NCI-H69 (cell line): ENCODE results near the gene CEACAM19.
"Not testable (repeated sequence)": the region's sequence is repeated elsewhere in the genome, so short reads cannot be mapped to it uniquely, and the experiment has no call there.

Experiments
- DNase-seq: peaks from one replicate; lab custom pipeline; 2025; lab: John Stamatoyannopoulos, UW

Gene CEACAM19

GRCh38 chr19:44673510-44673909, 2.2 kb downstream of the CEACAM19 start:
- no peak for DNase-seq

GRCh38 chr19:44675521-44675920, 4.2 kb downstream of the CEACAM19 start:
- no peak for DNase-seq

- peak; percentile 34 for DNase-seq
Measured at GRCh38 chr19:44677019-44677811, 5.9 kb downstream of the CEACAM19 start.

- no peak for DNase-seq
Measured at GRCh38 chr19:44680536-44680935, 9.3 kb downstream of the CEACAM19 start.

GRCh38 chr19:44681992-44682790, 10.9 kb downstream of the CEACAM19 start:
- no peak for DNase-seq

- DNase-seq, result no peak
Measured at GRCh38 chr19:44682807-44683206, 11.5 kb downstream of the CEACAM19 start.

- no peak for DNase-seq
Measured at GRCh38 chr19:44683434-44684210, 12.3 kb downstream of the CEACAM19 start.

GRCh38 chr19:44684396-44684795, 13.1 kb downstream of the CEACAM19 start:
- not testable (repeated sequence) for DNase-seq

- DNase-seq, result peak; percentile 12
Measured at GRCh38 chr19:44684892-44685863, 13.9 kb downstream of the CEACAM19 start.

GRCh38 chr19:44685877-44686276, 14.6 kb downstream of the CEACAM19 start:
- DNase-seq, result no peak

GRCh38 chr19:44686896-44687295, 15.6 kb downstream of the CEACAM19 start:
- no peak for DNase-seq

- DNase-seq, result no peak
Measured at GRCh38 chr19:44687888-44688287, 16.6 kb downstream of the CEACAM19 start.

GRCh38 chr19:44689290-44690130, 18.2 kb downstream of the CEACAM19 start:
- peak; percentile 65 for DNase-seq

- DNase-seq, result no peak
Measured at GRCh38 chr19:44690131-44690440, 18.8 kb downstream of the CEACAM19 start.

GRCh38 chr19:44692379-44692721, 21.1 kb downstream of the CEACAM19 start:
- DNase-seq, result no peak

GRCh38 chr19:44694184-44694579, 22.9 kb downstream of the CEACAM19 start:
- DNase-seq, result peak; percentile 20

- DNase-seq, result peak; percentile 64
Measured at GRCh38 chr19:44696939-44697669, 25.8 kb downstream of the CEACAM19 start.

- no peak for DNase-seq
Measured at GRCh38 chr19:44697670-44698034, 26.4 kb downstream of the CEACAM19 start.

- DNase-seq, result no peak
Measured at GRCh38 chr19:44698492-44699201, 27.4 kb downstream of the CEACAM19 start, which contains the start of gene CEACAM16. TSS of gene CEACAM16 (plus strand) at chr19:44699151. CDS start at chr19:44701457, 2,306 bp downstream.
